Type B pancreatic cell (in vitro differentiated cells): ENCODE measurements around the gene HIBCH. TPM values are rescaled to one million over a fixed set of nuclear protein-coding genes. Genes with fewer than 3 reads are reported as not detected.
A peak's percentile ranks its signal among the peaks of the same experiment; 100 is the strongest.
"Not testable (repeated sequence)": the region's sequence is repeated elsewhere in the genome, so short reads cannot be mapped to it uniquely, and the experiment has no call there.

ENCODE experiments used
- DNase-seq: peaks from one replicate; pipeline ENCODE4 v3.0.0; 2021; ENCODE audit warnings: mixed read lengths; ENCODE audit not compliant: unreplicated experiment; ENCODE audit errors: extremely low spot score
- H3K27ac Mint-ChIP-seq: 2 replicates; pipeline ENCODE4 v1.8.0; 2021; ENCODE audit warnings: mild to moderate bottlenecking, mixed read lengths
- H3K27me3 Mint-ChIP-seq: 2 replicates; pipeline ENCODE4 v1.8.0; 2021; ENCODE audit warnings: mixed read lengths
- H3K36me3 Mint-ChIP-seq: 2 replicates; pipeline ENCODE4 v1.8.0; 2021; ENCODE audit warnings: mixed read lengths
- H3K4me1 Mint-ChIP-seq: one replicate; pipeline ENCODE4 v1.8.0; 2021; ENCODE audit warnings: mixed read lengths; ENCODE audit not compliant: unreplicated experiment
- H3K4me3 Mint-ChIP-seq: 2 replicates; pipeline ENCODE4 v1.8.0; 2021; ENCODE audit warnings: mild to moderate bottlenecking, mixed read lengths
- H3K9me3 Mint-ChIP-seq: 2 replicates; pipeline ENCODE4 v1.8.0; 2021; ENCODE audit warnings: mixed read lengths
- CTCF ChIP-seq: fragments of 200-600 bp; sonication (generic); conservative IDR thresholded peaks from 2 replicates; pipeline ENCODE4 v1.5.0; 2021; ENCODE audit warnings: antibody characterized with exemption, mild to moderate bottlenecking
- total RNA-seq: library from RNA; stranded (reverse); gene quantifications from 2 replicates; pipeline ENCODE4 v1.2.1, GENCODE V29; 2021; ENCODE audit warnings: low replicate concordance

HIBCH gene
- total RNA-seq, 1 donor from 2014 or later, result 46.6 TPM

GRCh38 chr2:190339394-190339793, 19.8 kb upstream of the HIBCH start:
- no peak for TF ChIP-seq CTCF
- no peak overlapping the region for H3K27ac Mint-ChIP-seq
- H3K4me3 Mint-ChIP-seq, result no peak overlapping the region

GRCh38 chr2:190338453-190338852, 18.8 kb upstream of the HIBCH start:
- no peak overlapping the region for H3K4me3 Mint-ChIP-seq
- H3K9me3 Mint-ChIP-seq, result no peaks in the 10 kb centered on the region
- no peaks in the 10 kb centered on the region for H3K36me3 Mint-ChIP-seq
- no peak for DNase-seq
- TF ChIP-seq CTCF, result no peak
- peaks cover 7% of the 10 kb centered on the region for H3K4me1 Mint-ChIP-seq
- no peak overlapping the region for H3K27ac Mint-ChIP-seq
- H3K27me3 Mint-ChIP-seq, result no peaks in the 10 kb centered on the region

More at GRCh38 chr2:190339394-190339793, 19.8 kb upstream of the HIBCH start:
- Mint-ChIP-seq H3K36me3 (no peaks in the 10 kb centered on the region), H3K27me3 (no peaks in the 10 kb centered on the region), H3K9me3 (no peaks in the 10 kb centered on the region), H3K4me1 (peaks cover 5% of the 10 kb centered on the region)
- no peak for DNase-seq

- Mint-ChIP-seq H3K27ac (no peak overlapping the region), H3K27me3 (no peaks in the 10 kb centered on the region), H3K4me1 (peaks cover 12% of the 10 kb centered on the region), H3K36me3 (no peaks in the 10 kb centered on the region), H3K9me3 (no peaks in the 10 kb centered on the region), H3K4me3 (no peak overlapping the region)
- DNase-seq, result no peak
- TF ChIP-seq CTCF, result no peak
Observed at GRCh38 chr2:190336420-190336819, 16.8 kb upstream of the HIBCH start.

DNA sequence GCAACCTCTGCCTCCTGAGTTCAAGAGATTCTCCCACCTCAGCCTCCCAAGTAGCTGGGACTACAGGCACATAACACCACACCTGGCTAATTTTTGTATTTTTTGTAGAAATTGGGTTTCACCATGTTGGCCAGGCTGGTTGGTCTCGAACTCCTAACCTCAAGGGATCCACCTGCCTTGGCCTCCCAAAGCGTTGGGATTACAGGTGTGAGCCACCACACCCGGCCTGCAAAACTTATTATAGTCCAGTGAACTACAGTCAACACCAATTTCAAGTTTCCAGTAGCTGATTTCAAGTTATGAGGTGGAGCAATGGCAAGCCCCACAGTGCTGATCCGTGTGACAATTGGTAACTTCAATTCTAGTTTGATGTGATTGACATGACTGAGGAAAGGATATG, 16.0 kb upstream of the HIBCH start:
- DNase-seq, H3K27me3 Mint-ChIP-seq, H3K9me3 Mint-ChIP-seq, H3K36me3 Mint-ChIP-seq, H3K4me3 Mint-ChIP-seq, H3K27ac Mint-ChIP-seq: not testable (repeated sequence)
- H3K4me1 Mint-ChIP-seq, result peaks cover 12% of the 10 kb centered on the region

GRCh38 chr2:190335225-190335559, 15.6 kb upstream of the HIBCH start:
- H3K9me3 Mint-ChIP-seq, result no peaks in the 10 kb centered on the region
- no peaks in the 10 kb centered on the region for H3K36me3 Mint-ChIP-seq
- H3K4me3 Mint-ChIP-seq, result no peak overlapping the region
- H3K27me3 Mint-ChIP-seq, result no peaks in the 10 kb centered on the region
- no peak for DNase-seq
- no peak overlapping the region for H3K27ac Mint-ChIP-seq
- no peak for TF ChIP-seq CTCF
- H3K4me1 Mint-ChIP-seq, result peaks cover 12% of the 10 kb centered on the region

DNA sequence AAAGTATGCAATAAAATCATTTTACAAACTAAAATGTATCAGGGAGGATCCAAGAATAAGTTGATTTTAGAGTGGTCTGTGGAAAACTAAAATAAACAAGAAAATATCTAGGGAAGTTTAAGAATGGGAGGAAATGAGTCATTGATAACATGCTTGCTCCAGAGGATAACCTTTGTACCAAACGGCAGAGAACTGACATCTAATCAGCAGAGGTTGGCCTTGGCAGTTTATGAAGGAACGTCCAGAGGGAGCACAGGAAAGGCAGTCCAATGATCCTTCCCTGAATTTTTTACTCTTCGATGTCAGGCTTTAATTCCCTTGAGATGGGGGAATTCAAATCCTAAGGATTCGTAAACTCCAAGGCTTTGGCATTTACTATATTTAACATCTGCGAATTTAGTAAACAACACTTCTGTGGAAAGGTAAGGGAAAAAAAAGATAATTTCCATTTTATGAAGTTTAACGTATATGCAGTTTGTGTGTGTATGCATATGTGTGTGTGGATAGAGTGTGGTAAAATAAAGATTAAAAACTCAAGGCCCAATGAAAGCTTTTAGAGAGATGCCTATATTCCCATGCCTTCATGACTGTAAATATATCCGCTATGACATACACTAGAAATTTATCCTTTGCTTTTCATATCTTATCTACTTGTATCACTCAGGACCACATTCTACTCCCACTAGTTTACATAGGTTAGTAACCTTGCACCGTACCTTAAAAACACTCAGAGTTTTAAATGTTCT, 15.0 kb upstream of the HIBCH start:
- Mint-ChIP-seq H3K27ac (peak overlapping the region; percentile 1), H3K4me3 (no peak overlapping the region), H3K9me3 (no peaks in the 10 kb centered on the region), H3K4me1 (peaks cover 12% of the 10 kb centered on the region), H3K36me3 (no peaks in the 10 kb centered on the region), H3K27me3 (no peaks in the 10 kb centered on the region)
- TF ChIP-seq CTCF, result no peak
- no peak for DNase-seq
